HG03342 (cell line): Measurements from ENCODE around the gene SLC16A1.
"Not testable (repeated sequence)": the region's sequence is repeated elsewhere in the genome, so short reads cannot be mapped to it uniquely, and the experiment has no call there.

Source experiments
- ATAC-seq: cut with Tn5 transposase; IDR thresholded peaks from one replicate; pipeline ENCODE4 v1.9.1; 2021; ENCODE audit warnings: mild to moderate bottlenecking, moderate library complexity; ENCODE audit not compliant: unreplicated experiment

Gene SLC16A1

GRCh38 chr1:112927462-112927990 is 28.5 kb downstream of the SLC16A1 start:
- no peak for ATAC-seq

GRCh38 chr1:112926858-112927257 is 29.1 kb downstream of the SLC16A1 start:
- no peak for ATAC-seq

GRCh38 chr1:112925015-112925414 is 31.0 kb downstream of the SLC16A1 start:
- ATAC-seq, result no peak

- ATAC-seq, result no peak
Observed at GRCh38 chr1:112923959-112924349, 32.0 kb downstream of the SLC16A1 start.

- ATAC-seq, result no peak
Observed at GRCh38 chr1:112923234-112923958, 32.6 kb downstream of the SLC16A1 start.

- ATAC-seq, result no peak
Observed at GRCh38 chr1:112911506-112912220, 44.3 kb downstream of the SLC16A1 start.

- ATAC-seq, result no peak
Observed at GRCh38 chr1:112909847-112910246, 46.1 kb downstream of the SLC16A1 start.

- no peak for ATAC-seq
Observed at GRCh38 chr1:112906150-112906698, 49.8 kb downstream of the SLC16A1 start.

GRCh38 chr1:112905395-112906149 is 50.4 kb downstream of the SLC16A1 start:
- no peak for ATAC-seq

- ATAC-seq, result no peak
Observed at GRCh38 chr1:112904831-112905261, 51.1 kb downstream of the SLC16A1 start.

- ATAC-seq, result no peak
Observed at GRCh38 chr1:112904071-112904830, 51.7 kb downstream of the SLC16A1 start.

GRCh38 chr1:112902221-112902620 is 53.8 kb downstream of the SLC16A1 start:
- no peak for ATAC-seq

- no peak for ATAC-seq
Observed at GRCh38 chr1:112901387-112901786, 54.6 kb downstream of the SLC16A1 start.

- ATAC-seq, result no peak
Observed at GRCh38 chr1:112896783-112897182, 59.2 kb downstream of the SLC16A1 start.

- ATAC-seq, result no peak
Observed at GRCh38 chr1:112894561-112895011, 61.4 kb downstream of the SLC16A1 start.

GRCh38 chr1:112894010-112894292 is 62.0 kb downstream of the SLC16A1 start:
- ATAC-seq, result no peak

- no peak for ATAC-seq
Observed at GRCh38 chr1:112893288-112894009, 62.5 kb downstream of the SLC16A1 start.

- not testable (repeated sequence) for ATAC-seq
Observed at GRCh38 chr1:112889906-112890305, 66.1 kb downstream of the SLC16A1 start.

- ATAC-seq, result no peak
Observed at GRCh38 chr1:112889052-112889768, 66.8 kb downstream of the SLC16A1 start.
